IPS DF 4.7 (cell line): ENCODE results near the gene B4GALT7.
"Not testable (repeated sequence)": the region's sequence is repeated elsewhere in the genome, so short reads cannot be mapped to it uniquely, and the experiment has no call there.

Experiments
- DNase-seq: peaks from one replicate; pipeline ENCODE4 v3.0.0-alpha.2; 2013; ENCODE audit warnings: low spot score; ENCODE audit errors: extremely low read depth

B4GALT7 gene

GRCh38 chr5:177608243-177609075 is 8.5 kb downstream of the B4GALT7 start:
- no peak for DNase-seq

- DNase-seq: no peak
Observed at GRCh38 chr5:177609076-177610059, 9.4 kb downstream of the B4GALT7 start.

- no peak for DNase-seq
Observed at GRCh38 chr5:177610131-177610769, 10.3 kb downstream of the B4GALT7 start.

- DNase-seq: no peak
Observed at GRCh38 chr5:177610770-177611445, 11.0 kb downstream of the B4GALT7 start.

GRCh38 chr5:177611446-177612214 is 11.7 kb downstream of the B4GALT7 start:
- no peak for DNase-seq

- no peak for DNase-seq
Observed at GRCh38 chr5:177612215-177612673, 12.3 kb downstream of the B4GALT7 start.

- no peak for DNase-seq
Observed at GRCh38 chr5:177620560-177620959, 20.6 kb downstream of the B4GALT7 start.

GRCh38 chr5:177624172-177624571 is 24.2 kb downstream of the B4GALT7 start:
- DNase-seq: not testable (repeated sequence)

GRCh38 chr5:177630186-177630585 is 30.3 kb downstream of the B4GALT7 start:
- not testable (repeated sequence) for DNase-seq

- DNase-seq: not testable (repeated sequence)
Observed at GRCh38 chr5:177634912-177635311, 35.0 kb downstream of the B4GALT7 start.

GRCh38 chr5:177645462-177645861 is 45.5 kb downstream of the B4GALT7 start:
- DNase-seq: not testable (repeated sequence)

- not testable (repeated sequence) for DNase-seq
Observed at GRCh38 chr5:177651235-177651634, 51.3 kb downstream of the B4GALT7 start.

- DNase-seq: not testable (repeated sequence)
Observed at GRCh38 chr5:177657846-177658245, 57.9 kb downstream of the B4GALT7 start.

- DNase-seq: not testable (repeated sequence)
Observed at GRCh38 chr5:177658542-177658941, 58.6 kb downstream of the B4GALT7 start.
